ENCODE measurements around the gene NEO1.

The NEO1 gene

DNA sequence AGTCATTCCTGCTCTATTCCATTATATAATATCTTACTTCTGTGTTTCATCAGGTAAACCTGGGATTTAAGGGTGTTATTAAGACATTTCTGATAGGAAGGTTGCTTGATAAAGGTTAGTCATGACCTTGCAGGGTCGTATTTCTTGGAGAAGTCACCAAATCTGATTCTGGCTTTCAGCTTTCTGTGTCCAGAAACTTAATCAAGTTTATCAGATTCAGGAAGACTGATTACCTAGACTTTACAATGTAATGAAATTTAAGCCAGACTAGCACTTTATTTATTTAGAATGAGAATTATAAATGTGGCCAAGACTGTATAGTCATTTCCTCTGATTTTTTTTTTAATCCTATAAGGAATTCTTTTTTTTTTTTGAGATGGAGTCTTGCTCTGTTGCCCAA lies 81.9 kb downstream of the NEO1 start:
- no peak overlapping the region for H3K4me3 ChIP-seq (ENCODE audit: low read length)
- TF ChIP-seq, protein P1, sequence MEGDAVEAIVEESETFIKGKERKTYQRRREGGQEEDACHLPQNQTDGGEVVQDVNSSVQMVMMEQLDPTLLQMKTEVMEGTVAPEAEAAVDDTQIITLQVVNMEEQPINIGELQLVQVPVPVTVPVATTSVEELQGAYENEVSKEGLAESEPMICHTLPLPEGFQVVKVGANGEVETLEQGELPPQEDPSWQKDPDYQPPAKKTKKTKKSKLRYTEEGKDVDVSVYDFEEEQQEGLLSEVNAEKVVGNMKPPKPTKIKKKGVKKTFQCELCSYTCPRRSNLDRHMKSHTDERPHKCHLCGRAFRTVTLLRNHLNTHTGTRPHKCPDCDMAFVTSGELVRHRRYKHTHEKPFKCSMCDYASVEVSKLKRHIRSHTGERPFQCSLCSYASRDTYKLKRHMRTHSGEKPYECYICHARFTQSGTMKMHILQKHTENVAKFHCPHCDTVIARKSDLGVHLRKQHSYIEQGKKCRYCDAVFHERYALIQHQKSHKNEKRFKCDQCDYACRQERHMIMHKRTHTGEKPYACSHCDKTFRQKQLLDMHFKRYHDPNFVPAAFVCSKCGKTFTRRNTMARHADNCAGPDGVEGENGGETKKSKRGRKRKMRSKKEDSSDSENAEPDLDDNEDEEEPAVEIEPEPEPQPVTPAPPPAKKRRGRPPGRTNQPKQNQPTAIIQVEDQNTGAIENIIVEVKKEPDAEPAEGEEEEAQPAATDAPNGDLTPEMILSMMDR (IDR thresholded peaks at IDR 0.05; ENCODE audit: insufficient read depth, low read depth, low read length, missing control alignments) = no peak
- no peak for DNase-seq (ENCODE audit: low read depth)

DNA sequence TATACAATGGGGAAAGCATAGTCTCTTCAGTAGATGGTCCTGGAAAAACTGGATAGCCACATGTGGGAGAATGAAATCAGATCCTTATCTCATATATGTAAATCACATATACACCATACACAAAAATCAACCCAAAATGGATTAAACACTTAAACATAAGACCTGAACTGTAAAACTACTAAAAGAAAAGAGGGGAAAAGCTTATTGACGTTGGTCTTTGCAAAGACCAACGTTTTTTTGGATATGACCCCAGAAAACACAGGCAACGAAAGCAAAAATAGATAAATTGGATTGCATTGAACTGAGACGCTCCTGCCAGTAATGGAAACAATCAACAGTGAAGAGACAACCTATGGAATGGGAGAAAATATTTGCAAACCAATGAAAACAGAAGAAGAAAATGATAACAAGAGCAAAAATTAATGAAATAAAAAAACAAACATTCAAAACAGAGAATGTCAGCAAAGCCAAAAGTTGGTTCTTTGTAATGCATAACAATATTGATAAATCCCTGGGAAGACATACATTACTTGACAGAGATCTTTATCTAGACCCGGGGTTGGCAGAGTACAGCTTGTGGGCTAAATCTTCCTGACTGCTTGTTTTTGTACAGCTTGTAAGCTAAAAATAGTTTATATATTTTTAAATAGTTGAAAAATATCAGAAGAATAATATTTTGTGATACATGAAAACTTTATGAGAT lies 86.9 kb downstream of the NEO1 start:
- DNase-seq (ENCODE audit: low read depth) = no peak
- TF ChIP-seq, protein P1 (IDR thresholded peaks at IDR 0.05; ENCODE audit: insufficient read depth, low read depth, low read length, missing control alignments) = no peak
- H3K4me3 ChIP-seq (ENCODE audit: low read length) = no peak overlapping the region

DNA sequence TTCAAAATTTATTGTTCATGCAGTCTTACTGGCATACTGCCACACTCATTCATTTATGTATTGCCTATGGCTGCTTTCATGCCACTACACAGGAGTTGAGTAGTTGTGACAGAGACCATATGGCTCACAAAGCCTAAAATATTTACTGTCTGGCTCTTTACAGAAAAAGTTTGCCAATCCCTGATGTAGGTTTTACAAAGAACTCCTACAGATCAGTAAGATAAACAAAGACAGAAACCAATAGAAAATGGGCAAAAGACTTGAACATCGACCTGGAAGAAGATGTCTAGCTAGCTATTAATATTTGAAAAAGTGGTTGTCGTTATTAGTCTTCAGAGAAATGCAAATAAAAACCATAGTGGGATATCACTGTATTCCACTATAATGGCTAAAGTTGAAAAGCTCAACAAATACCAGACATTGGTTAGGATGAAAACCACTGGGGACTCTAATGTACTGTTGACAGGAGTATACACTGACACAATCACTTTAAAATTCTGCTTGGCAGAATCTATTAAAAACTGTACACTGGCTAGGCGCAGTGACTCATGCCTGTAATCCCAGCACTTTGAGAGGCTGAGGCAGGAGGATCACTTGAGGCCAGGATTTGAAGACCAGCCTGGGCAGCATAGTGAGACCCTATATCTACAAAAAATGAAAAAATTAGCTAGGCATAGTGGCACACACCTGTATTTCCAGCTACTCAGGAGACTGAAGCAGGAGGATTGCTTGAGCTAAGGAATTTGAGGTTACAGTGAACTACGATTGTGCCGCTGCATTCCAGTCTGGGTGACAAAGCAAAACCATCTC lies 87.7 kb downstream of the NEO1 start:
- TF ChIP-seq, protein P1 (IDR thresholded peaks at IDR 0.05; ENCODE audit: insufficient read depth, low read depth, low read length, missing control alignments) = no peak
- no peak overlapping the region for H3K4me3 ChIP-seq (ENCODE audit: low read length)
- no peak for DNase-seq (ENCODE audit: low read depth)

DNA sequence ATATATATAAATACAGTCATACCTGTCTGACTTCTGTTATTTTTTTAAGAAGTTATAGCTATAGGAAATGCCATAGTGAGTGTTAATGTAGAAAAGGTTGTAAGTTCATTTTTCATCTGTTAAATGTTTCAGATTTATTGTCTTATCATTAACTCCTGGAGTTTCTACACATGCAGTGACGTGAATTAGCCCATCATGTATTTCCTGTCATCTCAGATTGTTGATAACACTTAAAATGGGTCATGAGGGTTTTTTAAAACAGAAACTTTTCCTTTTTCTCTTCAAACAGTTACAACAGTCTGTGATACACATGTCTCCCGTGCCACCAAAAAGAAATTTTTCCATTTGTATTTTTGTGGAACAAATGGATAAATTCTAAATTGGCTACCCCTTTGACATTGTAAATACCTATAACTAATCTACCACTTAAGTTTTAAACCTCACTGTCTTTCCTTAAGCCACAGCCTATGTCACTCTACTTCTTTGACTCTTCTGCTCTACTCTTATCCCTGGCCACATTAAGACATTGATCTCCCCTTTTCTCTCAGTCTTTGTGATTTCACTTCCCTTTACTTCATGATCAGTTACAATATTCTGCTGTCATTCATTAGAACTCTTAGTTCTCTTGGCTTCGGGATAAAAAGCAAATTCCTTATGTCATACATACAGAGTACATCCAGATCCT lies 89.1 kb downstream of the NEO1 start:
- no peak for DNase-seq (ENCODE audit: low read depth)
- TF ChIP-seq, protein P1 (IDR thresholded peaks at IDR 0.05; ENCODE audit: insufficient read depth, low read depth, low read length, missing control alignments) = no peak
- H3K4me3 ChIP-seq (ENCODE audit: low read length) = no peak overlapping the region

DNA sequence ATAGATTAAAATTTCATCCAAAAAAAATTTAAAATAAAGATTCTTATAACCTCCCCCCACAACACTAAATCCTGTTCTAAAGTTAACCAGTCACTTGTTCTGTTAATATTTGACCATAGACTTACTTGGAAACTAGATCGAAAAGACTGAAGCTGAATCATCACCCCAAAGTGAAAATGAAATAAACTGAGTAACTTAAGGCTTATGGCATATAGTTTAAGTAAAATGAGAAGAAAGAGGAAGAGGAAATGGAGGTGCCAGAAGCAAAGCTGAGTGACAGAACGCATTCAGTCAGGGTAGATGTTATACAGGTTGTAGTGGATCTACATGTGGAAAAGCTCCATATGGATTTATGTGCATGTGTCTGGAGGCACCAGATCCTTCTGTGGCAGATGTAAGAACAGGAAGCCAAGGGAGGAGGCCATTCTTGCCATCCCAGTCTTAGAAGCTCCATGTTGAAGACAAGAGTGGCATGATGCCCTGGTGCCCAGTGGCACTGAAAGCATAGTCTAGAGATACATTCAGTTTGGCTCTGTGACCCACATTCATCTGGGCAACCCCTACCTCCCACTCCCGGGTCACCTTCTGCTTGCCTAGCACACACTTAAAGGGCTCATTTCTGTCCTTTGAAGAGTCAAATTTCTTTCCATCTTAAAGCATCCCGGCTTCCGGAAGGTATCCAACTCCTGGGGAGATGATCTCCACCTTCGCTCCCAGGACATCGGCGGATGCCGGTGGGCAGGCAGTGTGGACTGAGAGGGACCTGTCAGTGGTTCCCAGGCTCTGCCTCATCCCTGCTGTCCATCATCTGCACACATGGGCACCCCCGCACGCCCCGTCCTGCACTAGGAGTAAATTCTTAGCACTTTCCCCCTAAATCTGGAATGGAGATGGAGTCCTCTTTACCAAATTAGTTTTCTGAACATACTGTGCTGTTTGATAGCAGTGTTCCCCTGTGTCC lies 90.8 kb downstream of the NEO1 start:
- TF ChIP-seq, protein P1 (IDR thresholded peaks at IDR 0.05; ENCODE audit: insufficient read depth, low read depth, low read length, missing control alignments) = no peak
- no peak for DNase-seq (ENCODE audit: low read depth)
- H3K4me3 ChIP-seq (ENCODE audit: low read length) = no peak overlapping the region

DNA sequence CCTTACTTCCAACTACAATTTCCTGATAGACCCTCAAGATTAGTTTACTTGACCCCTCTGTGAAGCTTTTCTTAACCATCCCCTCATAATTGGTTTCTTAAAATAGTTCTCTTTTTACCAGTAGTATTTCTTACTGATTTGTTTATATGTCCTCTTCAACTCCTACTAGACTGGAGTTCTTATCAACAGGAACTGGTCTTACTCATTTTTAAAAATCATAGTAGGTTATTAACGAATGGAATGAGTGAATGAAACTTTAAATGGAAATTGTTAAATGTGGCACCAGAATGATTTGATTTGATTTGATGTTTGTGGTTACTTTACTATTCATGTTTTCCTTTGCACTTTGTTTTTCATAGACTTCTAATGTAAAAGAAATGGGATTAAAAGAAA lies 91.5 kb downstream of the NEO1 start:
- DNase-seq (ENCODE audit: low read depth) = no peak
- no peak overlapping the region for H3K4me3 ChIP-seq (ENCODE audit: low read length)
- TF ChIP-seq, protein P1 (IDR thresholded peaks at IDR 0.05; ENCODE audit: insufficient read depth, low read depth, low read length, missing control alignments) = no peak

Measured in epithelial cell of esophagus (primary cell).